Naive thymus-derived CD4-positive, alpha-beta T cell (primary cell): ENCODE measurements around the gene BEAN1. TPM values are rescaled to one million over a fixed set of nuclear protein-coding genes. Genes with fewer than 3 reads are reported as not detected.
"Not testable (repeated sequence)": the region's sequence is repeated elsewhere in the genome, so short reads cannot be mapped to it uniquely, and the experiment has no call there.

Experiments used
- ATAC-seq: fragments of 150-1000 bp; cut with Tn5 transposase; 2 replicates; pipeline ENCODE4 v1.10.0; 2021; ENCODE audit warnings: mild to moderate bottlenecking, moderate library complexity
- CTCF ChIA-PET: fragments of 350-600 bp; sonication (Branson Sonifier 250); formaldehyde crosslinking; loops from one replicate; lab custom pipeline; 2021; ENCODE audit warnings: antibody characterized with exemption; lab: Charles Lee
- POLR2A ChIA-PET: fragments of 350-600 bp; sonication (Branson Sonifier 250); formaldehyde crosslinking; loops from one replicate; lab custom pipeline; 2021; ENCODE audit warnings: antibody characterized with exemption, inconsistent platforms; lab: Charles Lee
- DNase-seq, 9 donors: peaks; one replicate each; pipeline versions ENCODE4 v3.0.0 to v3.0.0-alpha.2; 2020 to 2022; ENCODE audit warnings: mixed read lengths in 1 of 9
- H3K27ac ChIP-seq: one replicate; pipeline ENCODE4 v1.7.0; 2013; ENCODE audit warnings: mild to moderate bottlenecking, low read depth, low read length, moderate library complexity
- H3K27me3 ChIP-seq, 2 donors: one replicate each; pipeline ENCODE4 v1.7.0; 2013; ENCODE audit warnings: low read length in 2 of 2, mild to moderate bottlenecking in 2 of 2, moderate library complexity in 2 of 2; ENCODE audit not compliant: control insufficient read depth in 2 of 2, insufficient read depth in 2 of 2
- H3K36me3 ChIP-seq, 3 experiments: 1 replicate in 2 of 3; 2 replicates in 1 of 3; pipeline ENCODE4 v1.7.0; 2013; ENCODE audit warnings: low read length in 3 of 3, mild to moderate bottlenecking in 3 of 3, moderate library complexity in 1 of 3; ENCODE audit not compliant: insufficient read depth in 3 of 3, control insufficient read depth in 2 of 3
- H3K4me1 ChIP-seq, 2 donors: one replicate each; pipeline ENCODE4 v1.7.0; 2013; ENCODE audit warnings: low read length in 2 of 2, mild to moderate bottlenecking in 2 of 2, moderate library complexity in 1 of 2; ENCODE audit not compliant: control insufficient read depth in 2 of 2, insufficient read depth in 2 of 2
- H3K4me3 ChIP-seq: 2 replicates; pipeline ENCODE4 v1.7.0; 2013; ENCODE audit warnings: mild to moderate bottlenecking, low read length
- H3K9me3 ChIP-seq, 3 experiments: 1 replicate in 2 of 3; 2 replicates in 1 of 3; pipeline ENCODE4 v1.7.0; 2013; ENCODE audit warnings: low read length in 3 of 3; ENCODE audit not compliant: control insufficient read depth in 2 of 3
- H3K27ac Mint-ChIP-seq, 9 donors: one replicate each; pipeline ENCODE4 v1.8.0; 2020 to 2022; ENCODE audit warnings: mixed read lengths in 9 of 9, mild to moderate bottlenecking in 8 of 9, moderate library complexity in 5 of 9, inconsistent platforms in 2 of 9
- H3K27me3 Mint-ChIP-seq, 5 donors: one replicate each; pipeline ENCODE4 v1.8.0; 2021 to 2022; ENCODE audit warnings: mixed read lengths in 5 of 5, mild to moderate bottlenecking in 1 of 5
- H3K36me3 Mint-ChIP-seq, 5 donors: one replicate each; pipeline ENCODE4 v1.8.0; 2020 to 2022; ENCODE audit warnings: mixed read lengths in 5 of 5, mild to moderate bottlenecking in 3 of 5, inconsistent platforms in 1 of 5
- H3K4me1 Mint-ChIP-seq, 7 donors: one replicate each; pipeline ENCODE4 v1.8.0; 2020 to 2022; ENCODE audit warnings: mixed read lengths in 7 of 7, mild to moderate bottlenecking in 3 of 7, inconsistent platforms in 1 of 7
- H3K4me3 Mint-ChIP-seq, 10 donors: one replicate each; pipeline ENCODE4 v1.8.0; 2020 to 2022; ENCODE audit warnings: mild to moderate bottlenecking in 10 of 10, mixed read lengths in 10 of 10, moderate library complexity in 6 of 10, inconsistent platforms in 2 of 10
- H3K9me3 Mint-ChIP-seq, 11 donors: one replicate each; pipeline ENCODE4 v1.8.0; 2020 to 2022; ENCODE audit warnings: mixed read lengths in 11 of 11, mild to moderate bottlenecking in 4 of 11, inconsistent platforms in 1 of 11, moderate library complexity in 1 of 11
- intact Hi-C, 2 donors: fragments of 100-400 bp; cut with micrococcal nuclease; formaldehyde crosslinking; loops; one replicate each; pipeline ENCODE4 v1.15.1; 2023
- polyA plus RNA-seq, 2 donors: library from polyadenylated mRNA; unstranded; fragments of 300-500 nt; fragmentation: Illumina TruSeq; gene quantifications; one replicate each; pipeline ENCODE4 v1.2.3, GENCODE V29; 2021
- total RNA-seq, 6 experiments: library from RNA in 5 of 6; stranded (reverse) in 5 of 6; gene quantifications; 1 replicate in 5 of 6; 2 replicates in 1 of 6; pipeline ENCODE4 v1.2.3 and lab custom pipeline; 2021 to 2026

Gene BEAN1
- total and polyA plus RNA-seq, 7 experiments from 2014 or later = not detected

- DNase-seq (no peak), ATAC-seq (no peak)
- Mint-ChIP-seq H3K36me3 (peaks cover 0 to 15% (median 0%) of the 10 kb centered on the region in 5 donors), H3K27ac (no peak overlapping the region), H3K9me3 (no peaks in the 10 kb centered on the region), H3K27me3 (no peaks in the 10 kb centered on the region), H3K4me1 (peaks cover 17 to 28% (median 21%) of the 10 kb centered on the region in 7 donors), H3K4me3 (no peak overlapping the region)
- Histone ChIP-seq H3K4me1 (peaks cover 9 to 12% of the 10 kb centered on the region in 2 donors), H3K9me3 (no peaks in the 10 kb centered on the region), H3K27ac (no peak overlapping the region), H3K4me3 (no peak overlapping the region), H3K36me3 (no peaks in the 10 kb centered on the region), H3K27me3 (no peaks in the 10 kb centered on the region)
- intact Hi-C loops = loop anchor here in 1 of 2 donors (2.0 kb wide), 1 partner anchor 14 kb away; no protein-coding TSS in a partner anchor
- CTCF ChIA-PET = interaction anchor here (0.5 to 3.2 kb wide), 8 partner anchors 17 to 106 kb away, joined by 3 to 24 read pairs (median 3); no protein-coding TSS in a partner anchor
- POLR2A ChIA-PET = interaction anchor here (1.1 to 2.9 kb wide), 4 partner anchors 11 to 103 kb away, joined by 3 to 9 read pairs (median 6); partner anchors contain the start of gene CKLF
Observed at GRCh38 chr16:66510711-66511601, 83.9 kb downstream of the BEAN1 start.

- no peak for ATAC-seq
- H3K9me3 ChIP-seq = no peaks in the 10 kb centered on the region
- peaks cover 25 to 36% (median 28%) of the 10 kb centered on the region in 7 donors for H3K4me1 Mint-ChIP-seq
- no peaks in the 10 kb centered on the region for H3K9me3 Mint-ChIP-seq
- no peaks in the 10 kb centered on the region for H3K36me3 ChIP-seq
- DNase-seq = no peak
- no peak overlapping the region for H3K4me3 ChIP-seq
- intact Hi-C loops = loop anchor here in 1 of 2 donors (1.0 to 2.0 kb wide), 2 partner anchors 13 to 78 kb away; no protein-coding TSS in a partner anchor
- H3K27ac Mint-ChIP-seq = peak overlapping the region in 1 of 9 donors; percentile 24
- H3K4me3 Mint-ChIP-seq = no peak overlapping the region
- H3K27ac ChIP-seq = no peak overlapping the region
- H3K27me3 ChIP-seq = no peaks in the 10 kb centered on the region
- no peaks in the 10 kb centered on the region for H3K27me3 Mint-ChIP-seq
- POLR2A ChIA-PET = interaction anchor here (1.0 to 2.9 kb wide), 5 partner anchors 11 to 103 kb away, joined by 3 to 9 read pairs (median 4); partner anchors contain the start of gene CKLF
- peaks cover 16 to 20% of the 10 kb centered on the region in 2 donors for H3K4me1 ChIP-seq
- CTCF ChIA-PET = interaction anchor here (0.8 to 3.2 kb wide), 9 partner anchors 9 to 105 kb away, joined by 3 to 24 read pairs (median 4); partner anchors contain the start of gene CKLF
- H3K36me3 Mint-ChIP-seq = peaks cover 0 to 15% (median 0%) of the 10 kb centered on the region in 5 donors
Observed at GRCh38 chr16:66511602-66512271, 84.6 kb downstream of the BEAN1 start.

GRCh38 chr16:66512272-66513110 is 85.4 kb downstream of the BEAN1 start:
- intact Hi-C loops = loop anchor here in 1 of 2 donors (1.0 kb wide), 1 partner anchor 77 kb away; no protein-coding TSS in a partner anchor
- ChIA-PET CTCF (interaction anchor here (0.8 to 3.2 kb wide), 8 partner anchors 8 to 106 kb away, joined by 3 to 24 read pairs (median 4); partner anchors contain the start of gene CKLF), POLR2A (interaction anchor here (1.0 to 2.9 kb wide), 4 partner anchors 10 to 40 kb away, joined by 3 to 9 read pairs (median 4); partner anchors contain the start of gene CKLF)
- Mint-ChIP-seq H3K27me3 (no peaks in the 10 kb centered on the region), H3K27ac (peak overlapping the region in 3 of 9 donors; percentile 4 to 62 (median 32)), H3K36me3 (peaks cover 0 to 15% (median 0%) of the 10 kb centered on the region in 5 donors), H3K9me3 (no peaks in the 10 kb centered on the region), H3K4me1 (peaks cover 33 to 44% (median 36%) of the 10 kb centered on the region in 7 donors), H3K4me3 (no peak overlapping the region)
- Histone ChIP-seq H3K27ac (no peak overlapping the region), H3K9me3 (no peaks in the 10 kb centered on the region), H3K27me3 (no peaks in the 10 kb centered on the region), H3K4me1 (peaks cover 24 to 27% of the 10 kb centered on the region in 2 donors), H3K4me3 (no peak overlapping the region), H3K36me3 (no peaks in the 10 kb centered on the region)
- ATAC-seq (no peak), DNase-seq (no peak)

GRCh38 chr16:66513111-66513723 is 86.1 kb downstream of the BEAN1 start:
- Mint-ChIP-seq H3K36me3 (peaks cover 0 to 14% (median 0%) of the 10 kb centered on the region in 5 donors), H3K4me1 (peaks cover 37 to 49% (median 42%) of the 10 kb centered on the region in 7 donors), H3K4me3 (no peak overlapping the region), H3K27me3 (no peaks in the 10 kb centered on the region), H3K9me3 (no peaks in the 10 kb centered on the region), H3K27ac (peak overlapping the region in 2 of 9 donors; percentile 4 to 32)
- no peaks in the 10 kb centered on the region for H3K36me3 ChIP-seq
- H3K9me3 ChIP-seq = no peaks in the 10 kb centered on the region
- no peak overlapping the region for H3K4me3 ChIP-seq
- no peaks in the 10 kb centered on the region for H3K27me3 ChIP-seq
- H3K4me1 ChIP-seq = peaks cover 29 to 32% of the 10 kb centered on the region in 2 donors
- intact Hi-C loops = no loop called here
- ATAC-seq (no peak), DNase-seq (no peak)
- no peak overlapping the region for H3K27ac ChIP-seq
- POLR2A ChIA-PET = interaction anchor here (2.9 kb wide), 1 partner anchor 9 kb away, joined by 9 read pairs; no protein-coding TSS in a partner anchor
- CTCF ChIA-PET = interaction anchor here (3.2 kb wide), 1 partner anchor 76 kb away, joined by 24 read pairs; no protein-coding TSS in a partner anchor

GRCh38 chr16:66514391-66514790 is 87.3 kb downstream of the BEAN1 start:
- H3K27ac ChIP-seq, H3K4me3 ChIP-seq, H3K27me3 Mint-ChIP-seq, DNase-seq, CTCF ChIA-PET, ATAC-seq, POLR2A ChIA-PET, H3K4me3 Mint-ChIP-seq, H3K9me3 Mint-ChIP-seq, H3K27me3 ChIP-seq, H3K36me3 ChIP-seq, H3K9me3 ChIP-seq, intact Hi-C loops: not testable (repeated sequence)
- Mint-ChIP-seq H3K27ac (peak overlapping the region in 2 of 9 donors; percentile 62 to 87), H3K4me1 (peaks cover 40 to 59% (median 49%) of the 10 kb centered on the region in 7 donors), H3K36me3 (peaks cover 0 to 14% (median 0%) of the 10 kb centered on the region in 5 donors)
- H3K4me1 ChIP-seq = peaks cover 29 to 35% of the 10 kb centered on the region in 2 donors
